HG03354 (cell line): ENCODE results near the gene COL26A1.
"Not testable (repeated sequence)": the region's sequence is repeated elsewhere in the genome, so short reads cannot be mapped to it uniquely, and the experiment has no call there.

Experiments
- ATAC-seq: cut with Tn5 transposase; IDR thresholded peaks from one replicate; pipeline ENCODE4 v1.9.1; 2021; ENCODE audit warnings: mild to moderate bottlenecking; ENCODE audit not compliant: unreplicated experiment, poor library complexity, severe bottlenecking

COL26A1 gene

GRCh38 chr7:101602484-101603241 lies 240.0 kb downstream of the COL26A1 start:
- ATAC-seq = no peak

- ATAC-seq = no peak
Observed at GRCh38 chr7:101604331-101604933, 241.8 kb downstream of the COL26A1 start.

- ATAC-seq = not testable (repeated sequence)
Observed at GRCh38 chr7:101604934-101605332, 242.3 kb downstream of the COL26A1 start.

DNA sequence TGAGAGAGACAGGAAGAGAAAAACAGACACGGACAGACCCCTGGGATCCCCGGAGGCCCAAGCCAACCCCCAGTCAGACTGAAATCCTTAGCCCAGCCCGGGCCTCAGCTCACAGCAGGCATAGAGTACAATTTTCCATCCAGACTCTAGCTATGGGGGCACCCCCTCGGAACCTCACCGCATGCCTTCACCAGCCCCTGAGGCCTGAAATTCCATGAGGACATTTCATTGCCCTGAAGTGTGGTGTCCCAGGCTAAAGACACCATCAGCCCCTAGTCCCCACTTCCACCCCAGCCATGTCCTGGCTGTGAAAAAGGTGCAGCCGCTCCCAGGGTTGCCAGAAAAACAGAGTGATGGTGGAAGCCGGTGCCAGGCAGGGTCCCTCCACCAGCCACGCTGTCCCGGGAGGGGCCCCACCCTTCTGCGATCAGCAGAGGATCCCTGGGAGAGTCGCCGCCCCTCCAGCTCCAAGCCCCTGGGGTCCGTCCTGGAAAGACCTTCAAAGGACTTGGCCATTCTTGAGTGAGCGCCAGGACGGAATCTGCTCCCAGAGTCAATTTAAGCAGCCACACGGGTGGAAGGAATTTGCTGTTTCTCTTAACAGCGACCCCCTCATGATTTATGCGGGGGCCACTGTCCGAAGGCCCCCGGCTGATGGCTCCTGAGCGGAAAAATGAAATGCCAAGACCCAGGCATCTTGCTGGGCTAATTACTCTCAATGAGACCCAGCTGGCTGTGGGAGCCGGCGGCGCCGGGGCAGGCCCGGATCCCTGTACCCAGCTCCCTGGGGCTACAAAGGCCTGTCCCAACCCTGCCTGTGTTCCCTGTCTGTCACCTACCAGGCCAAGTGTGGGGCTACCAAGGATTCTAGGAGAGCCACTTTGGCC lies 243.2 kb downstream of the COL26A1 start:
- no peak for ATAC-seq

DNA sequence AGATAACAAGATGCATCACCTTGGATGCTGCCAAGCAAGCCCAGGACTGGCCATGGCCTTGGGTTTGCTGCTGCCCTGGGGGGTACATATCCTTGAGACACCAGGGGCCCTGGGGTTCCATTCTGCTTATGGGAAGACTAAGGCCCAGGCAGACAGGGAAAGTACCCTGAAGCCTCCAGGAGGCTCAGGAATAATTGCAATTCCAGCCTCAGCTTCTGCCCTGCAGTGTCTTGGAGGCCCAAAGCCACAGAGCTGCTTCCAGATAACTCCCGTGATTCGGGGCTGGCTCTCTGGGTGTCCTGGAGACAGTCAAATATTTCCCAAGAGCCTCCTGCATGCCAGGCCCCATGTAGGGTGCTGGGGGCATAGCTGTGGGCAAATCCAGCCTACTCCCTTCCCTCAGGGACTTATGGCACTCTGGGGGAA lies 243.8 kb downstream of the COL26A1 start:
- no peak for ATAC-seq
